H1 (cell line): Measurements from ENCODE around the gene FBXO34. TPM values are rescaled to one million over a fixed set of nuclear protein-coding genes. Genes with fewer than 3 reads are reported as not detected.

Experiments used
- CTCF ChIA-PET: fragments of 300-600 bp; sonication (Branson Sonifier 250); formaldehyde crosslinking; loops from one replicate; lab custom pipeline; 2021; ENCODE audit not compliant: partially characterized antibody; lab: Charles Lee
- POLR2A ChIA-PET: fragments of 300-600 bp; sonication (Branson Sonifier 250); formaldehyde crosslinking; loops from one replicate; lab custom pipeline; 2021; ENCODE audit warnings: inconsistent platforms; ENCODE audit not compliant: partially characterized antibody; lab: Charles Lee
- DNase-seq, 2 experiments: peaks; one replicate each; pipeline versions ENCODE4 v3.0.0 to v3.0.0-alpha.2; 2010 to 2022; ENCODE audit warnings: low spot score in 2 of 2, low read depth in 1 of 2, mixed read lengths in 1 of 2
- FAIRE-seq: peaks from 2 replicates; lab custom pipeline; 2011; peaks lifted over from hg19 to GRCh38; lab: Jason Lieb, UNC
- H2AFZ ChIP-seq: 2 replicates; pipeline ENCODE4 v1.8.1; 2012; ENCODE audit warnings: low read length, inconsistent platforms
- H2AK5ac ChIP-seq: 2 replicates; pipeline ENCODE4 v1.6.1; 2013; ENCODE audit warnings: low read depth, low read length
- H2BK120ac ChIP-seq: replicated peaks from 2 replicates; pipeline ENCODE3; 2013; ENCODE audit warnings: low read depth, low read length, inconsistent platforms
- H2BK12ac ChIP-seq: 2 replicates; pipeline ENCODE4 v1.6.1; 2013; ENCODE audit warnings: low read depth, low read length
- H2BK15ac ChIP-seq: 2 replicates; pipeline ENCODE4 v1.6.1; 2013; ENCODE audit warnings: low read length
- H2BK20ac ChIP-seq: 2 replicates; pipeline ENCODE4 v1.6.1; 2013; ENCODE audit warnings: low read length
- H2BK5ac ChIP-seq: 2 replicates; pipeline ENCODE4 v1.6.1; 2013; ENCODE audit warnings: low read depth, low read length
- H3K14ac ChIP-seq: 2 replicates; pipeline ENCODE4 v1.6.1; 2013; ENCODE audit warnings: inconsistent platforms; ENCODE audit not compliant: insufficient read length
- H3K18ac ChIP-seq: 2 replicates; pipeline ENCODE4 v1.6.1; 2013; ENCODE audit warnings: low read length; ENCODE audit errors: extremely low read depth
- H3K23ac ChIP-seq: 2 replicates; pipeline ENCODE4 v1.6.1; 2013; ENCODE audit warnings: inconsistent platforms; ENCODE audit not compliant: insufficient read length
- H3K23me2 ChIP-seq: 2 replicates; pipeline ENCODE4 v1.6.1; 2013; ENCODE audit warnings: low read depth, low read length
- H3K27ac ChIP-seq: 2 replicates; pipeline ENCODE4 v1.6.1; 2011; ENCODE audit warnings: low read depth, low read length, inconsistent platforms
- H3K27me3 ChIP-seq, 4 experiments: replicated peaks in 1 of 4; 1 replicate in 1 of 4; 2 replicates in 3 of 4; pipeline versions ENCODE4 v1.6.1 to v1.8.1; 2011 to 2013; ENCODE audit warnings: low read length in 3 of 4, mild to moderate bottlenecking in 3 of 4, inconsistent platforms in 2 of 4, mixed read lengths in 2 of 4, moderate library complexity in 1 of 4; ENCODE audit not compliant: control insufficient read depth in 3 of 4, insufficient read depth in 3 of 4; ENCODE audit errors: extremely low read depth in 1 of 4
- H3K36me3 ChIP-seq, 4 experiments: 2 replicates each; pipeline versions ENCODE4 v1.6.1 to v1.8.1; 2011 to 2013; ENCODE audit warnings: mild to moderate bottlenecking in 4 of 4, low read length in 3 of 4, moderate library complexity in 2 of 4, control low read depth in 1 of 4, inconsistent platforms in 1 of 4; ENCODE audit not compliant: insufficient read depth in 4 of 4, control insufficient read depth in 2 of 4
- H3K4ac ChIP-seq: replicated peaks from 2 replicates; pipeline ENCODE3; 2013; ENCODE audit warnings: low read length, low read depth, mixed read lengths, inconsistent platforms; ENCODE audit not compliant: insufficient read length
- H3K4me1 ChIP-seq, 4 experiments: replicated peaks in 1 of 4; 1 replicate in 1 of 4; 2 replicates in 3 of 4; pipeline versions ENCODE4 v1.6.1 to v1.8.1; 2011 to 2013; ENCODE audit warnings: low read length in 3 of 4, inconsistent platforms in 2 of 4, mixed read lengths in 1 of 4; ENCODE audit not compliant: insufficient read depth in 4 of 4, control insufficient read depth in 3 of 4
- H3K4me2 ChIP-seq, 2 experiments: 2 replicates each; pipeline versions ENCODE4 v1.6.1 to v1.8.1; 2011 to 2013; ENCODE audit warnings: low read depth in 2 of 2, low read length in 2 of 2, control low read depth in 1 of 2, inconsistent platforms in 1 of 2, mild to moderate bottlenecking in 1 of 2; ENCODE audit not compliant: insufficient read depth in 1 of 2
- H3K4me3 ChIP-seq, 4 experiments: fragments of 200-600, 300-600 bp in 1 of 4; sonication (generic), shearing (Covaris generic), sonication (Bioruptor Twin) in 1 of 4; 2 replicates each; pipeline versions ENCODE4 v1.5.1 to v1.8.1; 2011 to 2016; ENCODE audit warnings: low read length in 4 of 4, low read depth in 3 of 4, control low read depth in 2 of 4, inconsistent platforms in 2 of 4, mild to moderate bottlenecking in 2 of 4, mixed read lengths in 1 of 4, moderate library complexity in 1 of 4; ENCODE audit not compliant: insufficient read depth in 2 of 4; ENCODE audit errors: extremely low read depth in 1 of 4
- H3K56ac ChIP-seq: replicated peaks from 2 replicates; pipeline ENCODE3; 2013; ENCODE audit warnings: low read depth, mild to moderate bottlenecking, mixed read lengths, low read length, inconsistent platforms; ENCODE audit not compliant: insufficient read length
- H3K79me1 ChIP-seq: 2 replicates; pipeline ENCODE4 v1.6.1; 2013; ENCODE audit warnings: low read depth, low read length, control low read depth
- H3K79me2 ChIP-seq, 2 experiments: 2 replicates each; pipeline versions ENCODE4 v1.6.1 to v1.8.1; 2012 to 2013; ENCODE audit warnings: low read length in 2 of 2, mild to moderate bottlenecking in 2 of 2, inconsistent platforms in 1 of 2; ENCODE audit not compliant: insufficient read depth in 2 of 2, control insufficient read depth in 1 of 2
- H3K9ac ChIP-seq, 4 experiments: replicated peaks in 1 of 4; 1 replicate in 1 of 4; 2 replicates in 3 of 4; pipeline versions ENCODE4 v1.6.1 to v1.8.1; 2011 to 2013; ENCODE audit warnings: low read depth in 3 of 4, low read length in 3 of 4, control low read depth in 2 of 4, mild to moderate bottlenecking in 2 of 4, moderate library complexity in 2 of 4, inconsistent platforms in 1 of 4; ENCODE audit errors: extremely low read depth in 1 of 4
- H3K9me3 ChIP-seq, 2 experiments: 2 replicates each; pipeline versions ENCODE4 v1.6.1 to v1.8.1; 2012 to 2013; ENCODE audit warnings: mild to moderate bottlenecking in 2 of 2, moderate library complexity in 2 of 2, control low read depth in 1 of 2, inconsistent platforms in 1 of 2, low read depth in 1 of 2, low read length in 1 of 2, mixed read lengths in 1 of 2; ENCODE audit not compliant: insufficient read depth in 2 of 2
- H4K20me1 ChIP-seq, 2 experiments: replicated peaks in 1 of 2; 2 replicates each; pipeline versions ENCODE3 to v1.8.1; 2011 to 2013; ENCODE audit warnings: inconsistent platforms in 2 of 2, low read length in 2 of 2, mild to moderate bottlenecking in 1 of 2; ENCODE audit not compliant: insufficient read depth in 2 of 2, control insufficient read depth in 1 of 2
- H4K5ac ChIP-seq: 2 replicates; pipeline ENCODE4 v1.6.1; 2013; ENCODE audit warnings: low read length, low read depth, mixed read lengths, inconsistent platforms; ENCODE audit not compliant: insufficient read length
- H4K8ac ChIP-seq: 2 replicates; pipeline ENCODE4 v1.8.0; 2013; ENCODE audit warnings: mild to moderate bottlenecking, moderate library complexity, low read length, inconsistent platforms; ENCODE audit not compliant: insufficient read depth; ENCODE audit errors: extremely low read depth
- H4K91ac ChIP-seq: replicated peaks from 2 replicates; pipeline ENCODE3; 2013; ENCODE audit warnings: low read length, mixed read lengths, inconsistent platforms; ENCODE audit not compliant: insufficient read length
- BCL11A ChIP-seq, 2 experiments: IDR thresholded peaks; one replicate each; pipeline ENCODE4 v1.6.1; 2011; ENCODE audit warnings: low read depth in 2 of 2, low read length in 2 of 2, mild to moderate bottlenecking in 2 of 2
- CHD1 ChIP-seq: IDR thresholded peaks from 2 replicates; pipeline ENCODE4 v1.6.1; 2012; ENCODE audit warnings: low read depth, low read length, improper control_type of control experiment
- JUND ChIP-seq: IDR thresholded peaks from 2 replicates; pipeline ENCODE4 v1.6.1; 2011; ENCODE audit warnings: mild to moderate bottlenecking, improper control_type of control experiment, low read length
- KDM1A ChIP-seq: fragments of 200-600, 300-600 bp; sonication (generic); IDR thresholded peaks from 2 replicates; pipeline ENCODE4 v1.7.1; 2016; ENCODE audit warnings: mild to moderate bottlenecking, low read length, borderline replicate concordance
- PHF8 ChIP-seq: fragments of 200-600 bp; sonication (generic); conservative IDR thresholded peaks from 2 replicates; pipeline ENCODE4 v1.7.1; 2012; ENCODE audit warnings: low read depth, mild to moderate bottlenecking, inconsistent platforms, low read length, moderate library complexity
- POU5F1 ChIP-seq: IDR thresholded peaks from 2 replicates; pipeline ENCODE4 v1.6.1; 2011; ENCODE audit warnings: low read depth, mild to moderate bottlenecking, low read length, moderate library complexity
- SUZ12 ChIP-seq: fragments of 200-600 bp; sonication (generic); IDR thresholded peaks from 2 replicates; pipeline ENCODE4 v1.6.1; 2012; ENCODE audit warnings: mild to moderate bottlenecking, inconsistent platforms, low read length, moderate library complexity, mixed read lengths
- TAF1 ChIP-seq: IDR thresholded peaks from 2 replicates; pipeline ENCODE4 v1.6.1; 2011; ENCODE audit warnings: mild to moderate bottlenecking, low read depth, low read length
- YY1 ChIP-seq: IDR thresholded peaks from 2 replicates; pipeline ENCODE4 v1.6.1; 2011; ENCODE audit warnings: low read depth, mild to moderate bottlenecking, low read length
- ZNF274 ChIP-seq: IDR thresholded peaks from 2 replicates; pipeline ENCODE4 v1.7.0; 2012; ENCODE audit warnings: low read length, borderline replicate concordance; ENCODE audit errors: extremely low read depth
- WGBS, 2 experiments: shearing (Covaris generic) in 1 of 2; methylation state at CpG; one replicate each; pipeline versions ENCODE4 v1.1.6 to v1.1.7; 2013 to 2015; ENCODE audit warnings: low lambda C conversion rate in 2 of 2, mixed read lengths in 2 of 2, inconsistent platforms in 1 of 2, low coverage in 1 of 2, missing lambda C conversion rate in 1 of 2; ENCODE audit not compliant: insufficient replicate concordance in 2 of 2, insufficient coverage in 1 of 2, insufficient read length in 1 of 2; ENCODE audit errors: extremely low coverage in 1 of 2, missing lambda C conversion rate in 1 of 2; 5-methylcytosine and 5-hydroxymethylcytosine counted together
- polyA plus RNA-seq, 7 experiments: library from polyadenylated mRNA; depleted of rRNA in 3 of 7; stranded (reverse) in 5 of 7; unstranded in 2 of 7; fragments of >200 nt in 5 of 7; fragments of 200-250 nt in 2 of 7; gene quantifications; 1 replicate in 5 of 7; 2 replicates in 1 of 7; 4 replicates in 1 of 7; pipeline versions ENCODE4 v1.2.1 to v1.2.3, GENCODE V29; 2011 to 2013; ENCODE audit warnings: missing spikeins in 2 of 7, mixed read lengths in 2 of 7
- total RNA-seq: library from RNA; stranded (reverse); fragmentation: NEBNext Ultra II Directional; extraction: Animal tissue kit (Norgen Biotek cat#: 25700); gene quantifications from 2 replicates; pipeline ENCODE4 v1.2.1, GENCODE V29; 2021
- TF ChIP-seq, protein P1 (sequence below), 3 experiments: IDR thresholded peaks; 1 replicate in 2 of 3; 2 replicates in 1 of 3; pipeline versions ENCODE4 v1.5.1 to v1.6.1; 2011; ENCODE audit warnings: low read length in 3 of 3, mild to moderate bottlenecking in 3 of 3, inconsistent platforms in 2 of 3, low read depth in 1 of 3, moderate library complexity in 1 of 3; ENCODE audit not compliant: insufficient read depth in 1 of 3; ENCODE audit errors: control extremely low read depth in 1 of 3

FBXO34 gene
- total and polyA plus RNA-seq, 2 of the 8 experiments (the other 6 are each of a cell fraction or from before 2014, with no cell fraction given) = 7.0 to 14.4 TPM

DNA sequence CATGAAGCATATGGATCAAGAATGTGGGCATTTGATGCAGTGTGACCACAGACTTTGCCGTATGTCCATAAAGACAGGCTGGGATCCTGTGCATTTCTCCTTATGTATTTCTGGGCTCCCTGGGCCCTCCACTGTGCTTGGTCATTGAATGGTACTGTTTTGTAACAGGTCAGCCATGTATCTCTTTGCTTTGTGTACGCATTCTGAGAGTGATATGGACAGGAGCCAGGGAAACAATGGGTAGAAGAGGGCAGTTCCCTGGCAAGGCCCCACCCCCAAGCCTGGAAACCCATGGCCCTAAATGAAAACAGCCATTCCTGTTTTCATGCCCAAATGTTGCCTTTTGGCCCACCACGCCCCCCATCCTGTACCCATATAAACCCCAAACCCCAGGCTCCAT, 15.2 kb upstream of the FBXO34 start:
- Histone ChIP-seq H4K5ac (no peak overlapping the region), H3K79me2 (no peaks in the 10 kb centered on the region), H3K79me1 (no peaks in the 10 kb centered on the region), H4K20me1 (no peaks in the 10 kb centered on the region), H2AFZ (0 out of 2 replicates have a peak overlapping the region, but pooled peaks have one; percentile 2), H3K18ac (no peak overlapping the region), H2BK12ac (no peak overlapping the region), H2BK20ac (no peak overlapping the region), H3K9me3 (no peaks in the 10 kb centered on the region), H4K8ac (no peak overlapping the region), H2BK15ac (no peak overlapping the region), H3K56ac (no peak overlapping the region), H3K36me3 (no peaks in the 10 kb centered on the region), H3K14ac (no peak overlapping the region), H2BK120ac (no peak overlapping the region), H2AK5ac (no peak overlapping the region), H3K27me3 (no peaks in the 10 kb centered on the region), H2BK5ac (no peak overlapping the region), H3K23ac (no peak overlapping the region), H3K4me2 (no peak overlapping the region), H3K23me2 (no peaks in the 10 kb centered on the region; the same call in 1 of the 2 replicates), H3K9ac (no peak overlapping the region), H3K4me3 (no peak overlapping the region), H3K4me1 (no peaks in the 10 kb centered on the region), H3K27ac (no peak overlapping the region), H3K4ac (no peak overlapping the region), H4K91ac (no peak overlapping the region)
- POLR2A ChIA-PET = no interaction called here
- DNase-seq (no peak), FAIRE-seq (no peak)
- CTCF ChIA-PET = interaction anchor here (1.7 to 7.2 kb wide), 4 partner anchors 9 to 96 kb away, joined by 4 to 46 read pairs (median 24); partner anchors contain the start of gene FBXO34
- TF ChIP-seq PHF8 (no peak), SUZ12 (no peak), CHD1 (no peak), ZNF274 (no peak), BCL11A (IDR thresholded peaks at IDR 0.05; ENCODE audit: low read depth in 2 of 2, low read length in 2 of 2) (no peak), TAF1 (no peak), JUND (no peak), KDM1A (no peak), POU5F1 (no peak), YY1 (no peak)
- TF ChIP-seq, protein P1, sequence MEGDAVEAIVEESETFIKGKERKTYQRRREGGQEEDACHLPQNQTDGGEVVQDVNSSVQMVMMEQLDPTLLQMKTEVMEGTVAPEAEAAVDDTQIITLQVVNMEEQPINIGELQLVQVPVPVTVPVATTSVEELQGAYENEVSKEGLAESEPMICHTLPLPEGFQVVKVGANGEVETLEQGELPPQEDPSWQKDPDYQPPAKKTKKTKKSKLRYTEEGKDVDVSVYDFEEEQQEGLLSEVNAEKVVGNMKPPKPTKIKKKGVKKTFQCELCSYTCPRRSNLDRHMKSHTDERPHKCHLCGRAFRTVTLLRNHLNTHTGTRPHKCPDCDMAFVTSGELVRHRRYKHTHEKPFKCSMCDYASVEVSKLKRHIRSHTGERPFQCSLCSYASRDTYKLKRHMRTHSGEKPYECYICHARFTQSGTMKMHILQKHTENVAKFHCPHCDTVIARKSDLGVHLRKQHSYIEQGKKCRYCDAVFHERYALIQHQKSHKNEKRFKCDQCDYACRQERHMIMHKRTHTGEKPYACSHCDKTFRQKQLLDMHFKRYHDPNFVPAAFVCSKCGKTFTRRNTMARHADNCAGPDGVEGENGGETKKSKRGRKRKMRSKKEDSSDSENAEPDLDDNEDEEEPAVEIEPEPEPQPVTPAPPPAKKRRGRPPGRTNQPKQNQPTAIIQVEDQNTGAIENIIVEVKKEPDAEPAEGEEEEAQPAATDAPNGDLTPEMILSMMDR (IDR thresholded peaks at IDR 0.05; ENCODE audit: control extremely low read depth in 1 of 3, insufficient read depth in 1 of 3, low read depth in 1 of 3, low read length in 3 of 3) = no peak
- 87% methylated on average over 3 of the region's 3 CpGs; no CpG with 5 or more reads in 1 of the 2 experiments for WGBS, 2 experiments
